HEK293 (cell line): ENCODE data around the gene ZNF468.
A peak's percentile ranks its signal among the peaks of the same experiment; 100 is the strongest.
"Not testable (repeated sequence)": the region's sequence is repeated elsewhere in the genome, so short reads cannot be mapped to it uniquely, and the experiment has no call there.

Experiments
- CTCF ChIA-PET: fragments of 350-600 bp; formaldehyde crosslinking; extraction: SDS; loops from one replicate; lab custom pipeline; 2021; ENCODE audit warnings: antibody characterized with exemption; lab: Yijun Ruan, JAX
- POLR2A ChIA-PET: fragments of 300-600 bp; formaldehyde crosslinking; extraction: SDS; loops from one replicate; lab custom pipeline; 2020; ENCODE audit warnings: antibody characterized with exemption, inconsistent platforms; lab: Yijun Ruan, JAX
- H3K27ac ChIP-seq: fragments of 200-500 bp; sonication (Bioruptor generic); 2 replicates; pipeline ENCODE4 v1.5.1; 2014; ENCODE audit warnings: low read depth, low read length, control low read depth, inconsistent platforms; ENCODE audit errors: extremely low read depth
- H3K36me3 ChIP-seq, 2 experiments: fragments of 200-500 bp in 1 of 2; sonication (Bioruptor generic) in 1 of 2; 1 replicate in 1 of 2; 2 replicates in 1 of 2; pipeline ENCODE4 v1.5.1; 2014 to 2017; ENCODE audit warnings: inconsistent platforms in 2 of 2, low read length in 2 of 2; ENCODE audit not compliant: control insufficient read depth in 2 of 2, insufficient read depth in 1 of 2
- H3K4me1 ChIP-seq: fragments of 200-500 bp; sonication (Bioruptor generic); 2 replicates; pipeline ENCODE4 v1.5.1; 2014; ENCODE audit warnings: mild to moderate bottlenecking, low read length, inconsistent platforms; ENCODE audit not compliant: control insufficient read depth, insufficient read depth
- H3K4me3 ChIP-seq: 2 replicates; pipeline ENCODE4 v1.5.1; 2011; ENCODE audit warnings: low read depth, mild to moderate bottlenecking, control low read depth, low read length, moderate library complexity
- H3K9me3 ChIP-seq: fragments of 200-500 bp; sonication (Bioruptor generic); 2 replicates; pipeline ENCODE4 v1.5.1; 2014; ENCODE audit warnings: low read depth, low read length, inconsistent platforms; ENCODE audit not compliant: control insufficient read depth, insufficient read depth
- KLF1 ChIP-seq: fragments of 450-650 bp; formaldehyde crosslinking; IDR thresholded peaks from 2 replicates; pipeline ENCODE4 v1.5.1; 2016; ENCODE audit warnings: missing biosample characterization, missing genetic modification characterization
- KLF8 ChIP-seq: fragments of 450-650 bp; formaldehyde crosslinking; IDR thresholded peaks from 2 replicates; pipeline ENCODE4 v1.5.1; 2016; ENCODE audit warnings: missing biosample characterization, missing genetic modification characterization
- KLF9 ChIP-seq: fragments of 450-650 bp; formaldehyde crosslinking; IDR thresholded peaks from 2 replicates; pipeline ENCODE4 v1.5.1; 2016; ENCODE audit warnings: missing biosample characterization, missing genetic modification characterization, low read depth
- PRDM10 ChIP-seq: fragments of 450-650 bp; formaldehyde crosslinking; IDR thresholded peaks from 2 replicates; pipeline ENCODE4 v1.5.1; 2016; ENCODE audit warnings: missing biosample characterization, missing genetic modification characterization
- SCRT2 ChIP-seq: fragments of 450-650 bp; formaldehyde crosslinking; IDR thresholded peaks from 2 replicates; pipeline ENCODE4 v1.5.1; 2016; ENCODE audit warnings: missing biosample characterization, missing genetic modification characterization
- SP2 ChIP-seq: fragments of 450-650 bp; formaldehyde crosslinking; IDR thresholded peaks from 2 replicates; pipeline ENCODE4 v1.5.1; 2016; ENCODE audit warnings: missing biosample characterization, missing genetic modification characterization
- SP3 ChIP-seq: fragments of 450-650 bp; formaldehyde crosslinking; IDR thresholded peaks from 2 replicates; pipeline ENCODE4 v1.5.1; 2016; ENCODE audit warnings: missing biosample characterization, missing genetic modification characterization
- ZBTB20 ChIP-seq: fragments of 450-650 bp; formaldehyde crosslinking; IDR thresholded peaks from 2 replicates; pipeline ENCODE4 v1.5.1; 2016; ENCODE audit warnings: missing biosample characterization, missing genetic modification characterization
- ZBTB26 ChIP-seq: fragments of 450-650 bp; formaldehyde crosslinking; optimal IDR thresholded peaks from 2 replicates; pipeline ENCODE3; 2016; ENCODE audit warnings: missing biosample characterization, mild to moderate bottlenecking, missing genetic modification characterization
- ZFHX2 ChIP-seq: fragments of 450-650 bp; formaldehyde crosslinking; conservative IDR thresholded peaks from 2 replicates; pipeline ENCODE4 v1.5.1; 2016; ENCODE audit warnings: missing biosample characterization, missing genetic modification characterization
- ZFP69B ChIP-seq: fragments of 450-650 bp; formaldehyde crosslinking; IDR thresholded peaks from 2 replicates; pipeline ENCODE4 v1.5.1; 2016; ENCODE audit warnings: missing biosample characterization, missing genetic modification characterization
- ZNF335 ChIP-seq: fragments of 450-650 bp; formaldehyde crosslinking; conservative IDR thresholded peaks from 2 replicates; pipeline ENCODE4 v1.5.1; 2016; ENCODE audit warnings: missing biosample characterization, missing genetic modification characterization
- ZNF692 ChIP-seq: fragments of 450-650 bp; formaldehyde crosslinking; IDR thresholded peaks from 2 replicates; pipeline ENCODE4 v1.5.1; 2016; ENCODE audit warnings: missing biosample characterization, missing genetic modification characterization

The ZNF468 gene

GRCh38 chr19:52857378-52858191 is at the start of gene ZNF468:
ZNF468 (minus strand) TSS chr19:52857619; CDS start chr19:52854272, 3,347 bp downstream.
- not testable (repeated sequence) for H3K36me3 ChIP-seq, H3K4me1 ChIP-seq, H3K27ac ChIP-seq, H3K9me3 ChIP-seq
- POLR2A ChIA-PET, result interaction anchor here (0.7 kb wide), 1 partner anchor 86 kb away, joined by 4 read pairs; no protein-coding TSS in a partner anchor
- TF ChIP-seq ZFP69B (0 out of 2 replicates have a peak, but pooled peaks have one; percentile 35), SP2 (tag by site-specific recombination) (peak; percentile 64), ZNF692 (tag by site-specific recombination) (peak; percentile 37; the same call in 1 of the 2 replicates), ZFHX2 (peak; percentile 59), SCRT2 (tag by site-specific recombination) (0 out of 2 replicates have a peak, but pooled peaks have one; percentile 24), KLF9 (tag by site-specific recombination) (peak; percentile 80), ZBTB26 (tag by site-specific recombination) (peak; percentile 50), KLF1 (tag by site-specific recombination) (peak; percentile 54; the same call in 1 of the 2 replicates), SP3 (tag by site-specific recombination) (peak; percentile 63; the same call in 1 of the 2 replicates), KLF8 (peak; percentile 60; the same call in 1 of the 2 replicates), ZBTB20 (peak; percentile 64), ZNF335 (tag by site-specific recombination) (peak; percentile 35; the same call in 1 of the 2 replicates), PRDM10 (tag by site-specific recombination) (peak; percentile 62)
- CTCF ChIA-PET, result interaction anchor here (0.6 kb wide), 1 partner anchor 452 kb away, joined by 3 read pairs; no protein-coding TSS in a partner anchor
- peak within 1 kb of the TSS; percentile 70 for H3K4me3 ChIP-seq

GRCh38 chr19:52904052-52904780 is 46.8 kb upstream of the ZNF468 start:
- peaks cover 0 to 11% of the 10 kb centered on the region in 2 experiments; a peak in 1 of 3 replicates for H3K36me3 ChIP-seq
- CTCF ChIA-PET, POLR2A ChIA-PET, H3K4me1 ChIP-seq, H3K27ac ChIP-seq, H3K9me3 ChIP-seq, H3K4me3 ChIP-seq: not testable (repeated sequence)
